ENCODE results near the gene SERPINB10.

DNA sequence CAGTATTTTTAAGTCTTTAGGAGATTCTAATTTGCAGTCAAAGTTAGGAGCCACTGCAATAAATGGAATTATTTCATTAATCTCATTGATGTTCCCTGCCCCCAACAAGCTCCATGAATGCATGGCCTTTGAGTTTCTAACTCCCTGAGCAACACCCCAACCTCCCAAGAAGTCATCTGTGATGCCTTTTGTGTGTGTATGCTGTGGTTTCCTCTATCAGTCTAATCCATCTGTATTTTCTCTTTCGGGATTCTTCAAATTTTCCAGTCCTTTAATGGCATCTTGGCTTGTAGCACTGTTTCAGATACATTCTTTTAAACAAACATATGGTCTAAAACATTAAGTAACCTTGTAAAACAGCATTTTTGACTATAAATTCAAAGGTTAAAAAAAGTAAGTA lies 16.8 kb downstream of the SERPINB10 start:
- TF ChIP-seq, protein P1, sequence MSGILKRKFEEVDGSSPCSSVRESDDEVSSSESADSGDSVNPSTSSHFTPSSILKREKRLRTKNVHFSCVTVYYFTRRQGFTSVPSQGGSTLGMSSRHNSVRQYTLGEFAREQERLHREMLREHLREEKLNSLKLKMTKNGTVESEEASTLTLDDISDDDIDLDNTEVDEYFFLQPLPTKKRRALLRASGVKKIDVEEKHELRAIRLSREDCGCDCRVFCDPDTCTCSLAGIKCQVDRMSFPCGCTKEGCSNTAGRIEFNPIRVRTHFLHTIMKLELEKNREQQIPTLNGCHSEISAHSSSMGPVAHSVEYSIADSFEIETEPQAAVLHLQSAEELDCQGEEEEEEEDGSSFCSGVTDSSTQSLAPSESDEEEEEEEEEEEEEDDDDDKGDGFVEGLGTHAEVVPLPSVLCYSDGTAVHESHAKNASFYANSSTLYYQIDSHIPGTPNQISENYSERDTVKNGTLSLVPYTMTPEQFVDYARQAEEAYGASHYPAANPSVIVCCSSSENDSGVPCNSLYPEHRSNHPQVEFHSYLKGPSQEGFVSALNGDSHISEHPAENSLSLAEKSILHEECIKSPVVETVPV (CRISPR knock-in tag; IDR thresholded peaks at IDR 0.05), result no peak
- TF ChIP-seq ARNTL (CRISPR knock-in tag; IDR thresholded peaks at IDR 0.05; ENCODE audit: borderline replicate concordance, low read depth), result no peak

Data from SK-N-SH treated with all-trans-retinoic acid at 6 μM for 48 hours (cell line).